Heart right ventricle (tissue), 16 donors: ENCODE data around the gene PRR3. TPM values are rescaled to one million over a fixed set of nuclear protein-coding genes. Genes with fewer than 3 reads are reported as not detected.

ENCODE experiments used
- ATAC-seq, 8 donors: fragments of 200-7000 bp; cut with Tn5 transposase; one replicate each; pipeline ENCODE4 v1.9.1; 2020; ENCODE audit warnings: mild to moderate bottlenecking in 8 of 8, moderate library complexity in 8 of 8, moderate number of reproducible peaks in 1 of 8
- DNase-seq, 2 donors: peaks; one replicate each; pipeline ENCODE4 v3.0.0-alpha.2; 2020
- H3K27ac ChIP-seq, 10 donors: fragments of 200-600 bp; sonication (generic) in 2 of 10; one replicate each; pipeline versions ENCODE4 v1.5.0 to v1.8.0; 2020 to 2022; ENCODE audit warnings: mild to moderate bottlenecking in 3 of 10
- H3K27me3 ChIP-seq, 7 donors: fragments of 200-600 bp; one replicate each; pipeline ENCODE4 v1.8.0; 2021 to 2022; ENCODE audit warnings: mild to moderate bottlenecking in 2 of 7
- H3K36me3 ChIP-seq, 9 donors: fragments of 200-600 bp; sonication (generic) in 1 of 9; one replicate each; pipeline versions ENCODE4 v1.5.0 to v1.8.0; 2020 to 2022; ENCODE audit warnings: mild to moderate bottlenecking in 2 of 9
- H3K4me1 ChIP-seq, 9 donors: fragments of 200-600 bp; sonication (generic) in 1 of 9; one replicate each; pipeline versions ENCODE4 v1.5.0 to v1.8.0; 2020 to 2022; ENCODE audit warnings: mild to moderate bottlenecking in 4 of 9
- H3K4me3 ChIP-seq, 10 donors: fragments of 200-600 bp; sonication (generic) in 2 of 10; one replicate each; pipeline versions ENCODE4 v1.5.0 to v1.8.0; 2020 to 2022; ENCODE audit warnings: mild to moderate bottlenecking in 7 of 10, moderate library complexity in 2 of 10
- H3K9me3 ChIP-seq, 11 donors: fragments of 200-600 bp in 10 of 11; sonication (generic) in 2 of 11; one replicate each; pipeline versions ENCODE4 v1.5.0 to v1.8.0; 2013 to 2022; ENCODE audit warnings: mild to moderate bottlenecking in 2 of 11, control low read depth in 1 of 11, moderate library complexity in 1 of 11
- CTCF ChIP-seq, 9 donors: fragments of 200-600 bp; sonication (generic) in 2 of 9; IDR thresholded peaks; one replicate each; pipeline versions ENCODE4 v1.5.0 to v1.8.0; 2021 to 2022; ENCODE audit warnings: antibody characterized with exemption in 9 of 9, mild to moderate bottlenecking in 5 of 9, moderate library complexity in 1 of 9
- WGBS, 2 donors: extraction: QIAGEN DNeasy Blood & Tissue Kit; methylation state at CpG; one replicate each; pipeline ENCODE4 v1.1.7; 2013; ENCODE audit warnings: inconsistent platforms in 1 of 2; 5-methylcytosine and 5-hydroxymethylcytosine counted together
- intact Hi-C, 10 donors: fragments of 100-400 bp; cut with DNase I; formaldehyde crosslinking; loops; one replicate each; pipeline versions ENCODE4 v1.11.1 to v1.14.2; 2022
- long read RNA-seq, 3 donors: library from polyadenylated mRNA; unstranded; transcript quantifications; one replicate each; pipeline ENCODE4 v2.0.0, GENCODE V29; 2020 to 2021
- polyA plus RNA-seq, 2 donors: library from polyadenylated mRNA; stranded (reverse); fragments of 200-250 nt; gene quantifications; one replicate each; pipeline ENCODE4 v1.2.3, GENCODE V29; 2013
- total RNA-seq, 10 donors: library from RNA; stranded (reverse); fragmentation: NEBNext Ultra II Directional in 3 of 10; extraction: Animal tissue kit (Norgen Biotek cat#: 25700) in 3 of 10; gene quantifications; one replicate each; pipeline versions ENCODE4 v1.2.1 to v1.2.4, GENCODE V29; 2021 to 2023
- donor health status: Arrhythmogenic right ventricular cardiomyopathy.
- donor health status: ischemic (EF 13 %, LVEDD 7.1; RV severe dilation, severe dysfunction).
- donor health status: healthy with polysubstance abuse.
- donor health status: DM: no; HTN: yes; CAD: no.
- donor health status: DM: no; HTN: no; CAD: no.
- donor health status: ischemic (EF 25% LVEDD 6.9; RV normal size, moderate dysfunction).
- donor health status: ischemic (EF 25% LVEDD 5.7; RV mildly dilated, moderate dysfunction).
- donor health status: healthy.
- donor health status: DM: yes; HTN: yes; CAD: no.
- donor health status: Ischemic cardiomyopathy.
- donor health status: ischemic (EF 35%, LVEDD 5.7; RV mildly dilated, moderate dysfunction).
- donor health status: nonischemic (EF 11% LVEDD 7.7; RV severe dilation, severe dysfunction).
- donor health status: DM: yes; HTN: yes; CAD: no.
- donor health status: PGD.
- donor health status: ischemic (EF 29% LVEDD 5.4; RV normal size, mild dysfunction).
- donor health status: nonischemic (EF 23%, LVEDD 6.1; RV moderate dilation, normal function).

Gene PRR3
- total RNA-seq (1 to 10 TPM; 1.7 to 4.2 (median 2.6) TPM), polyA plus RNA-seq (1 to 10 TPM; 4.1 to 8.2 TPM)
- long read RNA-seq, donor 1, partial matches to known transcripts, result 1 of 2 reads
- long read RNA-seq, donor 1, other reads (novel, unspliced or antisense), result 1 of 2 reads
- long read RNA-seq, donor 2, result 0 reads
- long read RNA-seq, donor 3, partial matches to known transcripts, result 0 of 6 reads
- long read RNA-seq, donor 3, other reads (novel, unspliced or antisense), result 4 of 6 reads

DNA sequence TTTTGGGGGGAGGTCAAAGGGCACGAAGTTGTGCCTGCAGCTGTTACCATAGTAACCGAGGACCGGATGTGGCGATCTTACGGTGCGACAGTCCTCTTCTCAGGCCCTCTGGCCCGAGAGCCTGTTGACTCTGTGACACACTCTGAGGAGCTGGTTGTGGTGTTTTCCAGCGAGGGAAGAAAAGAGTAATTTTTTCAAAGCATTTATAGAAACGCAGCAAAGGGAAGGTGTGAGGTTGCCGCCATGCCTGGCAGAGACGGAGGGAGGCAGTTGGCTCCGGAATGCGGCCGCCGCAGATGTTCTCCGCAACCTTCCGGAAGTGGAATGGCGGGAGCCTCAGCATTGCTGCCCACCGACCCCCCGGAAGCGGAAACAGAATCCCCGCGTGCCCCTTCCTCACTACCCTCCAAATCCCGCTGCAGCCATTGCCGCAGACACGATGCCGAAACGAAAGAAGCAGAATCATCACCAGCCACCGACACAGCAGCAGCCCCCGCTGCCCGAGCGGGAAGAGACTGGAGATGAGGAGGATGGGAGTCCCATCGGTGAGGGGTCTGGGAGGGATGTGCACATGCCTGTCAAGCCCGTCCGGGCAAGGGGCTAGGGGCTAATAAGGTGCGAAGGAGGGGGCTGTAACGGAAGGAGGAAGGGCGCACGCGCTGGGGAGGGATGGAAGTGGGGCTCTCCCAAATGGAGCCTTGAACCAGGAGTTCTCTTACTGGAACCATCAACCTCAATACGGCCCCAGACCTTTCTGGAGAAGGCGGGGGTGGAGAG, at the start of gene PRR3:
TSS of gene PRR3 (plus strand) at position 390 of the 777 bp plus-strand sequence. CDS start at position 440, 50 bp downstream.
- 1% methylated on average over 42 of the region's 42 CpGs for WGBS, 2 donors
- Histone ChIP-seq H3K9me3 (no peaks in the 10 kb centered on the region), H3K4me1 (peaks cover 7 to 34% (median 29%) of the 10 kb centered on the region in 9 donors), H3K27ac (peak within 1 kb of the TSS; percentile 92 to 99 (median 96)), H3K4me3 (peak within 1 kb of the TSS; percentile 65 to 99 (median 94)), H3K27me3 (no peaks in the 10 kb centered on the region), H3K36me3 (peaks cover 0 to 53% (median 25%) of the 10 kb centered on the region in 9 donors)
- DNase-seq (peak; percentile 81 to 92), ATAC-seq (peak; percentile 84 to 92 (median 86))
- intact Hi-C loops, result loop anchor here in 4 of 10 donors (1.0 to 10.0 kb wide), 5 partner anchors 14 to 528 kb away; partner anchors contain the start of genes ABCF1 (in 4 of the 4) and TUBB (in 3 of the 4)
- TF ChIP-seq CTCF (IDR thresholded peaks at IDR 0.05), result no peak

DNA sequence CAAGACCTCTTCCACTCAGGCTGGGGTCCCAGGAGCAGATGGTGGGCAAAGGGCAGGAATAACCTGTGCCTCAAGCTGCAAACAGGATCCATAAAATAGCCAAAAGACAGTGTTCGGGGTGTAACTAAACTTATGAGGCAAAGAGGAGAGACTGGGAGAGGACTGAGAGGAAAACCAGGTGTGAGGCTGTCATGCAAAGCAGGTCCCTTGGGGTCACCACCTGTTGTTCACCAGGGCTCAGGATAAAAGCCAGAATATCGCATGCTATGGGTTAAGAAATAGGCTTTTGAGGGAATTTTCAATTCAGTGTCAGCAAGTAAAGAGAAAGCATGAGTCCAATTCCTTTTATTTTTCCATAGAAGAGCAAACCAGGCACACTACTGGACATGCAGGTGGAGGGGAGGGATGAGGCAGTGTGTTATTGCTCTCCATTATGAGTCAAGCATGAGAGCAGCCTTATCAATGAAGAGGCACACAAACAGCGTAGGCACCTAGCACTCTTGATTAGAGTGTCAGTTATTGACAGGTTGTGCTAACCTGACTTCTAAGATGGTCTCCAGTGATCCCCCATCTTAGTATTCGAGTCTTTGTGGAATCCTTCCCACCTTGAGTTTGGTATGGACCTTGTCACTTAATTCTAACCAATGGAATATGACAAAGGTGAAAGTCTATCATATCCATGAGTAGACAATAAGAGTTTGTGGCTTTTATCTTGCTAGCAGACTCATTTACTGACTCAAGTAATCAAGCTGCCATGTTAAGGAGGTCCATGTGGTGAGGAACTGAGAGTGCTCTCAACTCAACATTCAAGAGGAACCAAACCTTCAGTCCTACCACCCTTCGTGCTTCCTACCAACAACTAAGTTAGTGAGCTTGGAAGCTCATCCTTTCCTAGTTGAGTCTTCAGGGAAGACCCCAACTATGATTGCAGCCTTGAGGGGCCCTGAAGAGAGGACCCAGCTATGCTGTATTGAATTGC, 49.0 kb upstream of the PRR3 start:
- Histone ChIP-seq H3K27ac (peak overlapping the region in 4 of 10 donors; percentile 39 to 86 (median 62)), H3K4me3 (peak overlapping the region in 1 of 10 donors; percentile 19), H3K9me3 (no peaks in the 10 kb centered on the region), H3K4me1 (peaks cover 0 to 43% (median 0%) of the 10 kb centered on the region in 9 donors), H3K36me3 (no peaks in the 10 kb centered on the region), H3K27me3 (peaks cover 0 to 2% (median 0%) of the 10 kb centered on the region in 7 donors)
- DNase-seq (no peak), ATAC-seq (no peak)
- intact Hi-C loops, result no loop called here
- no peak for TF ChIP-seq CTCF (IDR thresholded peaks at IDR 0.05)
- WGBS, 2 donors, result 83 to 89% methylated on average over 5 of the region's 5 CpGs

DNA sequence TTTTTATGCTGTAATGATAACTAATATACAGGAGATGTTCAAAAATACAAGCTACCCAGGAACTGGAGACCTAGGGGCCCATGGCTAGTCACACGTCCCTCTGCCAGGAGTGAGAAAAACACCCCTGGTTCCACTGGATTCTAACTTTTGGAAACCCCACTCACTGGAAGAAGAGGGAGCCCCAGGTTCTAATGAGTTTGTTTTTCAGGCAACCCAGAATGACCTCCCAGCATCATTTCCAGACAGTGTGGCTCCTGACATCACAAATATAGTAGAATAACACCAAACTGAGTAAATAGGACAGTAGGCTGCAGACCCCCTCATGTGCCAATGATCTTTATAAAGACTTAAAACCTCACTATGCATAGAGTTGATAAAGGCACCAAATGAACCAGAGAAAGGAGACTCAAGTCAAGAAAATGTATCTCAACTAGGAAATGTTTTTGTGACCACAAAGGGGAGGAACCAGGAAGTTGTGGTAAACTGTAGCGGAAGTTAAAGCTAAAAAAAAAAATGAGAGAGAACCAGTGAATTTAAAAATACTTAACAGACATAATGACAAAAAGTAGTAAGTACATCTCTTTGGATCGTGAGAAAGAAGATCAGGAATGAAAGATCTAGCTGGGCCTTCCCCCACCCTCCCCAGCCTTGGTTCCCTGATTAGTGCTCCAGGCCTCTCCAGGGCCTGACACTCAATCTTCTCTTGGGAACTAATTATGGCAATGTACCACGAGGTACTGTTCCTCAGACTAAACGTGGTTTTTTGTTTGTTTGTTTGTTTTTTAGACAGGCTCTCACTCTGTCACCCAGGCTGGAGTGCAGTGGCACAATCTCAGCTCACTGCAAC, 48.0 kb upstream of the PRR3 start:
- no peaks in the 10 kb centered on the region for H3K9me3 ChIP-seq
- ATAC-seq, result peak in 1 of 8 donors; percentile 25
- no peak for DNase-seq
- peaks cover 0 to 2% (median 0%) of the 10 kb centered on the region in 7 donors for H3K27me3 ChIP-seq
- peak overlapping the region in 6 of 10 donors; percentile 19 to 86 (median 54) for H3K27ac ChIP-seq
- no peak for TF ChIP-seq CTCF (IDR thresholded peaks at IDR 0.05)
- intact Hi-C loops, result no loop called here
- H3K4me3 ChIP-seq, result peak overlapping the region in 1 of 10 donors; percentile 19
- H3K36me3 ChIP-seq, result no peaks in the 10 kb centered on the region
- H3K4me1 ChIP-seq, result peaks cover 0 to 43% (median 0%) of the 10 kb centered on the region in 9 donors
- 38 to 43% methylated on average over 5 of the region's 5 CpGs for WGBS, 2 donors
